Hepatocyte (in vitro differentiated cells): ENCODE results near the gene MFSD2A. TPM values are rescaled to one million over a fixed set of nuclear protein-coding genes. Genes with fewer than 3 reads are reported as not detected.

Experiments used
- DNase-seq: peaks from one replicate; pipeline ENCODE4 v3.0.0-alpha.2; 2016; ENCODE audit warnings: low spot score
- H2AFZ ChIP-seq: fragments of 200-600 bp; sonication (generic); 2 replicates; pipeline ENCODE4 v1.6.0; 2016; ENCODE audit warnings: antibody characterized with exemption, mild to moderate bottlenecking
- H3K27ac ChIP-seq: fragments of 200-600 bp; sonication (generic); 2 replicates; pipeline ENCODE4 v1.5.1; 2016; ENCODE audit warnings: mild to moderate bottlenecking
- H3K27me3 ChIP-seq: fragments of 200-600 bp; sonication (generic); 2 replicates; pipeline ENCODE4 v1.6.1; 2016
- H3K36me3 ChIP-seq: fragments of 200-600 bp; sonication (generic); replicated peaks from 2 replicates; pipeline ENCODE4 v1.5.1; 2016; ENCODE audit warnings: low read depth; ENCODE audit not compliant: insufficient read depth
- H3K4me1 ChIP-seq: fragments of 200-600 bp; sonication (generic); 2 replicates; pipeline ENCODE4 v1.5.1; 2016; ENCODE audit warnings: mild to moderate bottlenecking, moderate library complexity; ENCODE audit not compliant: insufficient read depth
- H3K4me2 ChIP-seq: fragments of 200-600 bp; sonication (generic); 2 replicates; pipeline ENCODE4 v1.6.0; 2016
- H3K4me3 ChIP-seq: fragments of 200-600 bp; sonication (generic); 2 replicates; pipeline ENCODE4 v1.5.1; 2016; ENCODE audit warnings: mild to moderate bottlenecking
- H3K79me2 ChIP-seq: fragments of 200-600 bp; sonication (generic); 2 replicates; pipeline ENCODE4 v1.6.0; 2017; ENCODE audit warnings: mild to moderate bottlenecking
- H3K9me2 ChIP-seq: fragments of 200-600 bp; sonication (generic); replicated peaks from 2 replicates; pipeline ENCODE4 v1.6.0; 2017; ENCODE audit warnings: mild to moderate bottlenecking; ENCODE audit not compliant: insufficient read depth
- H3K9me3 ChIP-seq: fragments of 200-600 bp; sonication (generic); 2 replicates; pipeline ENCODE4 v1.5.1; 2016; ENCODE audit warnings: low read depth, mild to moderate bottlenecking
- H4K20me1 ChIP-seq: fragments of 200-600 bp; sonication (generic); 2 replicates; pipeline ENCODE4 v1.6.0; 2016; ENCODE audit warnings: mild to moderate bottlenecking; ENCODE audit not compliant: insufficient read depth, poor library complexity, severe bottlenecking
- EZH2 ChIP-seq: fragments of 200-600 bp; sonication (generic); IDR thresholded peaks from 2 replicates; pipeline ENCODE4 v1.6.1; 2016; ENCODE audit warnings: antibody characterized with exemption, mild to moderate bottlenecking, borderline replicate concordance
- EZH2phosphoT487 ChIP-seq: fragments of 200-600 bp; sonication (generic); IDR thresholded peaks from one replicate; pipeline ENCODE4 v1.6.1; 2018; ENCODE audit warnings: antibody characterized with exemption, mild to moderate bottlenecking, low read depth, moderate library complexity; ENCODE audit not compliant: unreplicated experiment, severe bottlenecking
- WGBS: methylation state at CpG from one replicate; pipeline ENCODE4 v1.1.6; 2016; ENCODE audit warnings: low lambda C conversion rate; ENCODE audit errors: missing lambda C conversion rate; 5-methylcytosine and 5-hydroxymethylcytosine counted together
- polyA plus RNA-seq: library from polyadenylated mRNA; unstranded; fragments of >200 nt; fragmentation: Nextera tagmentation; extraction: Ambion mirVana; gene quantifications from 2 replicates; pipeline ENCODE4 v1.2.1, GENCODE V29; 2016
- total RNA-seq: library from RNA; depleted of rRNA; stranded (reverse); fragments of >200 nt; gene quantifications from 2 replicates; pipeline ENCODE4 v1.2.3, GENCODE V29; 2014
- TF ChIP-seq, protein P1 (sequence below): fragments of 200-600 bp; sonication (generic); IDR thresholded peaks from 2 replicates; pipeline ENCODE4 v1.5.1; 2016; ENCODE audit warnings: antibody characterized with exemption, mild to moderate bottlenecking; ENCODE audit not compliant: poor library complexity

The MFSD2A gene
- total RNA-seq: 2.7 and 4.8 TPM in 2 replicates
- polyA plus RNA-seq: 5.6 and 9.8 TPM in 2 replicates

DNA sequence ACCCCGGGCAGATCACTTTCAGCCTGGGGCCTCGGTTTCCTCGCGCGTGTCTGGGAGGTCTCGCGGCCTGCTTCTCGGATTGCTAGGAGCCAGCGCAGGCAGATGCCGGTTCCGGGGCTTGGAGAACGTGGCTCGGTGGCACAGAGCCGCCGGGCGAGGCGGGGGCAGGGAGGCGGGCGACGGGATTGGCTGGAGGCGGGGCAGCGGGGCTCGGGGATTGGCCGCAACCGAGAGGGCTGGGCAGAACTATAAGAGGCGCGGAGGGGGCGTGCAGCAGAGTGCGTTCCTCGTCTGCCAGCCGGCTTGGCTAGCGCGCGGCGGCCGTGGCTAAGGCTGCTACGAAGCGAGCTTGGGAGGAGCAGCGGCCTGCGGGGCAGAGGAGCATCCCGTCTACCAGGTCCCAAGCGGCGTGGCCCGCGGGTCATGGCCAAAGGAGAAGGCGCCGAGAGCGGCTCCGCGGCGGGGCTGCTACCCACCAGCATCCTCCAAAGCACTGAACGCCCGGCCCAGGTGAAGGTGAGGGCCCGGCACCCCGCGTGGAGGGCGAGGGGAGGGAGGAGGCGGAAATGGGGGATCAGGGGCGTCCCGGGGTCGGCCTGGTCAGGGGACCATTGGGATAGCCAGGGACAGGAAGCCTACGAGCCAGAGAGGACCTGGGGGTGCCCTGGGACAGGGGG is at the start of gene MFSD2A:
Gene MFSD2A (plus strand): TSS at position 276 of the 677 bp plus-strand sequence. CDS start 148 bp downstream, at position 424.
- Histone ChIP-seq H3K27ac (no peak within 1 kb of the TSS), H3K36me3 (no peaks in the 10 kb centered on the region), H3K9me2 (no peaks in the 10 kb centered on the region), H2AFZ (peak within 1 kb of the TSS; percentile 58), H3K4me2 (peak within 1 kb of the TSS; percentile 99), H3K4me3 (peak within 1 kb of the TSS; percentile 53), H3K4me1 (peaks cover 11% of the 10 kb centered on the region), H3K9me3 (no peaks in the 10 kb centered on the region), H4K20me1 (no peaks in the 10 kb centered on the region), H3K79me2 (no peaks in the 10 kb centered on the region), H3K27me3 (peaks cover 4% of the 10 kb centered on the region)
- TF ChIP-seq, protein P1, sequence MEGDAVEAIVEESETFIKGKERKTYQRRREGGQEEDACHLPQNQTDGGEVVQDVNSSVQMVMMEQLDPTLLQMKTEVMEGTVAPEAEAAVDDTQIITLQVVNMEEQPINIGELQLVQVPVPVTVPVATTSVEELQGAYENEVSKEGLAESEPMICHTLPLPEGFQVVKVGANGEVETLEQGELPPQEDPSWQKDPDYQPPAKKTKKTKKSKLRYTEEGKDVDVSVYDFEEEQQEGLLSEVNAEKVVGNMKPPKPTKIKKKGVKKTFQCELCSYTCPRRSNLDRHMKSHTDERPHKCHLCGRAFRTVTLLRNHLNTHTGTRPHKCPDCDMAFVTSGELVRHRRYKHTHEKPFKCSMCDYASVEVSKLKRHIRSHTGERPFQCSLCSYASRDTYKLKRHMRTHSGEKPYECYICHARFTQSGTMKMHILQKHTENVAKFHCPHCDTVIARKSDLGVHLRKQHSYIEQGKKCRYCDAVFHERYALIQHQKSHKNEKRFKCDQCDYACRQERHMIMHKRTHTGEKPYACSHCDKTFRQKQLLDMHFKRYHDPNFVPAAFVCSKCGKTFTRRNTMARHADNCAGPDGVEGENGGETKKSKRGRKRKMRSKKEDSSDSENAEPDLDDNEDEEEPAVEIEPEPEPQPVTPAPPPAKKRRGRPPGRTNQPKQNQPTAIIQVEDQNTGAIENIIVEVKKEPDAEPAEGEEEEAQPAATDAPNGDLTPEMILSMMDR: no peak
- TF ChIP-seq EZH2 (no peak), EZH2phosphoT487 (no peak)
- 1% methylated on average over 30 of the region's 62 CpGs for WGBS
- peak; percentile 90 for DNase-seq

DNA sequence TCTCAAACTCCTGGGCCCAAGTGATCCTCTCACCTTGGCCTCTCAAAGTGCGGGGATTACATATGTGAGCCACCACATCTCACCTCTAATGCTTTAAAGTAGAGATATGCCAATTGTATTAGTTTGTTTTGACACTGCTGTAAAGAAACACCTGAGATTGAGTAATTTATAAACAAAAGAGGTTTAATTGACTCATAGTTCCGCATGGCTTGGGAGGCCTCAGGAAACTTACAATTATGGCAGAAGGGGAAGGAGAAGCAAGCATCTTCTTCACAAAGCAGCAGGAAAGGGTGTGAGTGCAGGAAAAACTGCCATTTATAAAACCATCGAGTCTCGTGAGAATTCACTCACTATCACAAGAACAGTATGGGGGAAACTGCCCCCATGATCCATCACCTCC is 49.8 kb upstream of the MFSD2A start:
- Histone ChIP-seq H3K4me3 (no peak overlapping the region), H3K79me2 (peaks cover 2% of the 10 kb centered on the region), H3K4me1 (no peaks in the 10 kb centered on the region), H3K36me3 (no peaks in the 10 kb centered on the region), H2AFZ (no peak overlapping the region), H3K27ac (no peak overlapping the region), H3K27me3 (peaks cover 14% of the 10 kb centered on the region), H3K4me2 (no peak overlapping the region), H4K20me1 (no peaks in the 10 kb centered on the region), H3K9me2 (no peaks in the 10 kb centered on the region), H3K9me3 (no peaks in the 10 kb centered on the region)
- DNase-seq: no peak
- 92% methylated on average over 4 of the region's 4 CpGs for WGBS
- TF ChIP-seq EZH2: no peak
- TF ChIP-seq, protein P1: no peak
- TF ChIP-seq EZH2phosphoT487: no peak

DNA sequence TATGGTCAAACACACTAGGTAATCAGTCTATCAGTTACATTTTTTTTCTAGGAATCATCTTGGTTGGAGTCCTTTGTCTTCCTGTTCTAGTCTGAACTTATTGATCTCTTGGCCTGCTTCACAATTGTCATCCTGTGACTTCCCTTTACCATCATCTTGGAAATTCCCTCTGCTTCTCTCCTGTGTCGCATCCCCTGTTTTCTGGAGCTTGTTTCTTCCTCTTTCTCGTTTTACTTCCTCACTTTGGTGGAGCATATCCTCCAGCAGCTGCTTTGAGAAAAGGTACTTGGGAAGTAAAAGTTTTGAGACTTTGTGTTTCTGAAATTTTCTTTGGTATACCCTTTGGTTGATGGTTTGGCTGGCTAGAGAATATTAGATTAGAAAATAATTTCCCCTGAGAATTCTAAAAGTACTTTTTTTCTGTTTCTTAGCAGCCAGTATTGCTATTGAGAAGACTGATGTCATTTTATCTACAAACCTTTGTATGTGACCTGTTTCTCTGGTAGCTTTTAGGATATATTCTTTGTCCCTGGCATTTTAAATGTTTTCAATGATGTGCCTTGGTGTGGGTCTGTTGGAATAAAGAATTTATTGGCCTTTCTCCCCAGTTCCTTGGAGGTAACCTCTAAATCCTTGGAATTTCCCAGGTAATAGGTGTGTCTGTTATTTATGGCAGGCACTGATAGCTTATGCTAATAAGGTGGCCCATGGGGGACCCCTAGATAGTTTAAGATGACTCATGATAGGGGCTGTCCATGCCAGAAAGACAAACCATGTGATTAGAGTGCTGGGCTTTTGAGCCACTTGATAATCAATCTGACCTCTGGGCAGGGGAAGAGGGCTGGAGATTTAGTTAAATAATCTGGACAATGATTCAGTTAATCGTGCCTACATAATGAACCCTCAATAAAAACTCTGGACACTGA is 47.2 kb upstream of the MFSD2A start:
- no peaks in the 10 kb centered on the region for H3K9me3 ChIP-seq
- H3K4me3 ChIP-seq: no peak overlapping the region
- H3K36me3 ChIP-seq: no peaks in the 10 kb centered on the region
- H3K4me1 ChIP-seq: no peaks in the 10 kb centered on the region
- no peak overlapping the region for H3K27ac ChIP-seq
- H4K20me1 ChIP-seq: no peaks in the 10 kb centered on the region
- 90% methylated on average over 3 of the region's 3 CpGs for WGBS
- no peak for DNase-seq
- TF ChIP-seq EZH2phosphoT487 (no peak), EZH2 (no peak)
- TF ChIP-seq, protein P1: no peak
- no peaks in the 10 kb centered on the region for H3K79me2 ChIP-seq
- H2AFZ ChIP-seq: no peak overlapping the region
- H3K27me3 ChIP-seq: peaks cover 8% of the 10 kb centered on the region
- no peak overlapping the region for H3K4me2 ChIP-seq
- H3K9me2 ChIP-seq: no peaks in the 10 kb centered on the region
